Measurements from ENCODE around the gene JOSD2. TPM values are rescaled to one million over a fixed set of nuclear protein-coding genes. Genes with fewer than 3 reads are reported as not detected.

Gene JOSD2
- total and polyA plus RNA-seq, 5 donors from 2014 or later, result 16.6 to 37.7 (median 25.8) TPM

- Mint-ChIP-seq H3K27me3 (no peaks in the 10 kb centered on the region), H3K4me1 (no peaks in the 10 kb centered on the region), H3K36me3 (peaks cover 3% of the 10 kb centered on the region), H3K9me3 (peaks cover 0 to 1% (median 0%) of the 10 kb centered on the region in 7 donors), H3K4me3 (no peak overlapping the region), H3K27ac (no peak overlapping the region)
- no peak overlapping the region for H3K27ac ChIP-seq (ENCODE audit: insufficient read depth, low read length, poor library complexity, severe bottlenecking)
- H3K36me3 ChIP-seq (ENCODE audit: control insufficient read depth, insufficient read depth, low read length), result no peaks in the 10 kb centered on the region
- no peak overlapping the region for H3K4me3 ChIP-seq (ENCODE audit: low read depth, low read length)
- H3K27me3 ChIP-seq (ENCODE audit: control insufficient read depth, insufficient read depth, low read length), result no peaks in the 10 kb centered on the region
- no peaks in the 10 kb centered on the region for H3K9me3 ChIP-seq (ENCODE audit: control insufficient read depth in 2 of 2, low read length in 2 of 2)
- ATAC-seq (ENCODE audit: low read depth in 2 of 2), result peak in 1 of 2 donors; percentile 28
- H3K4me1 ChIP-seq (ENCODE audit: control insufficient read depth, insufficient read depth, low read length, poor library complexity, severe bottlenecking), result no peaks in the 10 kb centered on the region
- DNase-seq, result no peak
These were observed 9.8 kb downstream of the JOSD2 start for GRCh38 chr19:50501186-50501567.

- no peak overlapping the region for H3K27ac ChIP-seq (ENCODE audit: insufficient read depth, low read length, poor library complexity, severe bottlenecking)
- H3K4me1 Mint-ChIP-seq, result no peaks in the 10 kb centered on the region
- H3K4me3 Mint-ChIP-seq, result no peak overlapping the region
- peaks cover 3% of the 10 kb centered on the region for H3K36me3 Mint-ChIP-seq
- H3K27me3 ChIP-seq (ENCODE audit: control insufficient read depth, insufficient read depth, low read length), result no peaks in the 10 kb centered on the region
- H3K4me1 ChIP-seq (ENCODE audit: control insufficient read depth, insufficient read depth, low read length, poor library complexity, severe bottlenecking), result no peaks in the 10 kb centered on the region
- H3K4me3 ChIP-seq (ENCODE audit: low read depth, low read length), result no peak overlapping the region
- H3K9me3 ChIP-seq (ENCODE audit: control insufficient read depth in 2 of 2, low read length in 2 of 2), result no peaks in the 10 kb centered on the region
- no peak overlapping the region for H3K27ac Mint-ChIP-seq
- peaks cover 0 to 2% (median 0%) of the 10 kb centered on the region in 7 donors for H3K9me3 Mint-ChIP-seq
- DNase-seq (no peak), ATAC-seq (ENCODE audit: low read depth in 2 of 2) (peak in 1 of 2 donors; percentile 14)
- no peaks in the 10 kb centered on the region for H3K36me3 ChIP-seq (ENCODE audit: control insufficient read depth, insufficient read depth, low read length)
- H3K27me3 Mint-ChIP-seq, result no peaks in the 10 kb centered on the region
These were observed 10.2 kb downstream of the JOSD2 start for GRCh38 chr19:50500753-50501151.

- peaks cover 0 to 2% (median 0%) of the 10 kb centered on the region in 4 donors for H3K4me1 Mint-ChIP-seq
- Histone ChIP-seq H3K27me3 (ENCODE audit: control insufficient read depth, insufficient read depth, low read length) (no peaks in the 10 kb centered on the region), H3K27ac (ENCODE audit: insufficient read depth, low read length, poor library complexity, severe bottlenecking) (no peak overlapping the region), H3K9me3 (ENCODE audit: control insufficient read depth in 2 of 2, low read length in 2 of 2) (no peaks in the 10 kb centered on the region), H3K4me3 (ENCODE audit: low read depth, low read length) (no peak overlapping the region), H3K4me1 (ENCODE audit: control insufficient read depth, insufficient read depth, low read length, poor library complexity, severe bottlenecking) (no peaks in the 10 kb centered on the region), H3K36me3 (ENCODE audit: control insufficient read depth, insufficient read depth, low read length) (no peaks in the 10 kb centered on the region)
- H3K27ac Mint-ChIP-seq, result no peak overlapping the region
- ATAC-seq (ENCODE audit: low read depth in 2 of 2) (no peak), DNase-seq (peak in 1 of 3 donors; percentile 34)
- peaks cover 2% of the 10 kb centered on the region for H3K36me3 Mint-ChIP-seq
- no peak overlapping the region for H3K4me3 Mint-ChIP-seq
- H3K9me3 Mint-ChIP-seq, result peaks cover 0 to 2% (median 0%) of the 10 kb centered on the region in 7 donors
- H3K27me3 Mint-ChIP-seq, result no peaks in the 10 kb centered on the region
These were observed 10.8 kb downstream of the JOSD2 start for GRCh38 chr19:50500060-50500752.

GRCh38 chr19:50498219-50499056 lies 12.6 kb downstream of the JOSD2 start:
- no peak overlapping the region for H3K4me3 Mint-ChIP-seq
- peaks cover 0 to 2% (median 0%) of the 10 kb centered on the region in 7 donors for H3K9me3 Mint-ChIP-seq
- H3K27ac Mint-ChIP-seq, result no peak overlapping the region
- Histone ChIP-seq H3K27me3 (ENCODE audit: control insufficient read depth, insufficient read depth, low read length) (no peaks in the 10 kb centered on the region), H3K4me3 (ENCODE audit: low read depth, low read length) (no peak overlapping the region), H3K9me3 (ENCODE audit: control insufficient read depth in 2 of 2, low read length in 2 of 2) (no peaks in the 10 kb centered on the region), H3K36me3 (ENCODE audit: control insufficient read depth, insufficient read depth, low read length) (no peaks in the 10 kb centered on the region), H3K4me1 (ENCODE audit: control insufficient read depth, insufficient read depth, low read length, poor library complexity, severe bottlenecking) (no peaks in the 10 kb centered on the region), H3K27ac (ENCODE audit: insufficient read depth, low read length, poor library complexity, severe bottlenecking) (no peak overlapping the region)
- H3K36me3 Mint-ChIP-seq, result peaks cover 5% of the 10 kb centered on the region
- H3K27me3 Mint-ChIP-seq, result no peaks in the 10 kb centered on the region
- H3K4me1 Mint-ChIP-seq, result peaks cover 0 to 2% (median under 1%) of the 10 kb centered on the region in 4 donors
- DNase-seq (no peak), ATAC-seq (ENCODE audit: low read depth in 2 of 2) (no peak)

- Histone ChIP-seq H3K4me3 (ENCODE audit: low read depth, low read length) (no peak overlapping the region), H3K9me3 (ENCODE audit: control insufficient read depth in 2 of 2, low read length in 2 of 2) (no peaks in the 10 kb centered on the region), H3K4me1 (ENCODE audit: control insufficient read depth, insufficient read depth, low read length, poor library complexity, severe bottlenecking) (peaks cover 5% of the 10 kb centered on the region), H3K27ac (ENCODE audit: insufficient read depth, low read length, poor library complexity, severe bottlenecking) (no peak overlapping the region), H3K36me3 (ENCODE audit: control insufficient read depth, insufficient read depth, low read length) (no peaks in the 10 kb centered on the region), H3K27me3 (ENCODE audit: control insufficient read depth, insufficient read depth, low read length) (no peaks in the 10 kb centered on the region)
- peaks cover 0 to 7% (median 2%) of the 10 kb centered on the region in 4 donors for H3K4me1 Mint-ChIP-seq
- ATAC-seq (ENCODE audit: low read depth in 2 of 2), result no peak
- H3K27me3 Mint-ChIP-seq, result no peaks in the 10 kb centered on the region
- H3K9me3 Mint-ChIP-seq, result peaks cover 0 to 2% (median 0%) of the 10 kb centered on the region in 7 donors
- DNase-seq, result no peak
- no peak overlapping the region for H3K27ac Mint-ChIP-seq
- no peak overlapping the region for H3K4me3 Mint-ChIP-seq
- H3K36me3 Mint-ChIP-seq, result peaks cover 5% of the 10 kb centered on the region
These were observed 14.0 kb downstream of the JOSD2 start for GRCh38 chr19:50497022-50497405.

- Mint-ChIP-seq H3K9me3 (peaks cover 0 to 2% (median 0%) of the 10 kb centered on the region in 7 donors), H3K27me3 (no peaks in the 10 kb centered on the region), H3K36me3 (peaks cover 5% of the 10 kb centered on the region), H3K4me3 (no peak overlapping the region), H3K27ac (no peak overlapping the region), H3K4me1 (peaks cover 0 to 13% (median 5%) of the 10 kb centered on the region in 4 donors)
- no peak overlapping the region for H3K27ac ChIP-seq (ENCODE audit: insufficient read depth, low read length, poor library complexity, severe bottlenecking)
- peaks cover 11% of the 10 kb centered on the region for H3K4me1 ChIP-seq (ENCODE audit: control insufficient read depth, insufficient read depth, low read length, poor library complexity, severe bottlenecking)
- H3K4me3 ChIP-seq (ENCODE audit: low read depth, low read length), result no peak overlapping the region
- H3K27me3 ChIP-seq (ENCODE audit: control insufficient read depth, insufficient read depth, low read length), result no peaks in the 10 kb centered on the region
- no peak for ATAC-seq (ENCODE audit: low read depth in 2 of 2)
- H3K9me3 ChIP-seq (ENCODE audit: control insufficient read depth in 2 of 2, low read length in 2 of 2), result no peaks in the 10 kb centered on the region
- no peak for DNase-seq
- H3K36me3 ChIP-seq (ENCODE audit: control insufficient read depth, insufficient read depth, low read length), result no peaks in the 10 kb centered on the region
These were observed 14.6 kb downstream of the JOSD2 start for GRCh38 chr19:50496189-50497021.

GRCh38 chr19:50495020-50495531 lies 15.9 kb downstream of the JOSD2 start:
- H3K36me3 Mint-ChIP-seq, result peaks cover 5% of the 10 kb centered on the region
- no peak overlapping the region for H3K4me3 Mint-ChIP-seq
- peaks cover 14% of the 10 kb centered on the region for H3K4me1 ChIP-seq (ENCODE audit: control insufficient read depth, insufficient read depth, low read length, poor library complexity, severe bottlenecking)
- H3K27ac ChIP-seq (ENCODE audit: insufficient read depth, low read length, poor library complexity, severe bottlenecking), result no peak overlapping the region
- H3K27me3 ChIP-seq (ENCODE audit: control insufficient read depth, insufficient read depth, low read length), result no peaks in the 10 kb centered on the region
- no peak overlapping the region for H3K4me3 ChIP-seq (ENCODE audit: low read depth, low read length)
- DNase-seq (no peak), ATAC-seq (ENCODE audit: low read depth in 2 of 2) (no peak)
- H3K9me3 Mint-ChIP-seq, result peaks cover 0 to 2% (median 0%) of the 10 kb centered on the region in 7 donors
- no peaks in the 10 kb centered on the region for H3K36me3 ChIP-seq (ENCODE audit: control insufficient read depth, insufficient read depth, low read length)
- peaks cover 0 to 25% (median 8%) of the 10 kb centered on the region in 4 donors for H3K4me1 Mint-ChIP-seq
- H3K27ac Mint-ChIP-seq, result peak overlapping the region in 1 of 3 donors; percentile 38
- no peaks in the 10 kb centered on the region for H3K27me3 Mint-ChIP-seq
- no peaks in the 10 kb centered on the region for H3K9me3 ChIP-seq (ENCODE audit: control insufficient read depth in 2 of 2, low read length in 2 of 2)
